ENCODE data around the gene ARL8B.
"Not testable (repeated sequence)": the region's sequence is repeated elsewhere in the genome, so short reads cannot be mapped to it uniquely, and the experiment has no call there.

Gene ARL8B

DNA sequence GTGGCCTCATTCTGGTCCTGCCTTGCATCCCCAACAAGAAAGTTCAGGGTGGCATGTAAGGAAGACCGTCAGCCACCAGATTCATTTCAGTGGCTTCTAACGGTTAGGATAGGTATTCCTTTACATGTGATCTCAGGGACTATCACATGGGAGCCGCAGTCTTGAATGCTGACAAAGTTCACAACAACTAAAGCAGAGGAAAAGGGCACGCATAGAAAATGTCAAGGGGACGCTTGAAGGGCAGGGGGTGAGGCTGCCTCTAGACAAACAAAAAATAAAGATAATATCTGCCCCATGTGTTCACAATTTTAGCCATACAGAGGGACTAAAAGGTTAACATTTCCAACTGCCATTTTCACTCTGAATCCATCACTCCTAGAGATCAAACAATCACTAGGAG, 31.9 kb upstream of the ARL8B start:
- Histone ChIP-seq H3K9ac (ENCODE audit: low read depth, low read length) (no peak overlapping the region), H3K4me3 (ENCODE audit: low read depth, low read length) (no peak overlapping the region), H3K27me3 (ENCODE audit: control insufficient read depth, insufficient read depth, low read length) (peaks cover 4% of the 10 kb centered on the region; the same call in 1 of the 2 replicates), H3K9me3 (ENCODE audit: control insufficient read depth, insufficient read depth, low read length) (no peaks in the 10 kb centered on the region), H3K36me3 (ENCODE audit: control insufficient read depth, insufficient read depth, low read length) (no peaks in the 10 kb centered on the region), H3K4me1 (ENCODE audit: control insufficient read depth, insufficient read depth, low read length) (no peaks in the 10 kb centered on the region), H3K27ac (ENCODE audit: low read depth, low read length) (no peak overlapping the region)

DNA sequence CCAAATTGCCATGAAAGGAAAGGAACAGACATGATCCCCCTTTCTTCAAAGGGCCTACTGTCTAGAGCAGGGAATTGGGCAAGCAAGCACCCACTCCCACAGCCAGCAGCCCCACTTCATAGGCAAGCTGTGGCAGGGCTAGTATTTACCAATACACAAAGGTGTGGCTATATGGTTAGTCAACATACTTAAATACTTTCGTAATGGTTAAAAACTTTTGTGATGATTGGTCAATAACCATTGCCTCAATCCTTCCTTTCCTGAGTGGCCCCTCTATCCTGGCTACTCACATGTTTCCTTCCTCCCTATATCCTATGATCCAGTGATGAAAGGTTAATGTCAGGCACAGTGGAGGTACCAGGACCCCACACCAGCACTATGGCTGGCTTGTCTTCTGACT, 30.1 kb upstream of the ARL8B start:
- Histone ChIP-seq H3K27me3 (ENCODE audit: control insufficient read depth, insufficient read depth, low read length) (peaks cover 21% of the 10 kb centered on the region), H3K36me3 (ENCODE audit: control insufficient read depth, insufficient read depth, low read length) (no peaks in the 10 kb centered on the region), H3K4me3 (ENCODE audit: low read depth, low read length) (no peak overlapping the region), H3K4me1 (ENCODE audit: control insufficient read depth, insufficient read depth, low read length) (0 out of 2 replicates have a peak, but pooled peaks cover 4% of the 10 kb centered on the region), H3K9ac (ENCODE audit: low read depth, low read length) (no peak overlapping the region), H3K9me3 (ENCODE audit: control insufficient read depth, insufficient read depth, low read length) (no peaks in the 10 kb centered on the region), H3K27ac (ENCODE audit: low read depth, low read length) (no peak overlapping the region)

DNA sequence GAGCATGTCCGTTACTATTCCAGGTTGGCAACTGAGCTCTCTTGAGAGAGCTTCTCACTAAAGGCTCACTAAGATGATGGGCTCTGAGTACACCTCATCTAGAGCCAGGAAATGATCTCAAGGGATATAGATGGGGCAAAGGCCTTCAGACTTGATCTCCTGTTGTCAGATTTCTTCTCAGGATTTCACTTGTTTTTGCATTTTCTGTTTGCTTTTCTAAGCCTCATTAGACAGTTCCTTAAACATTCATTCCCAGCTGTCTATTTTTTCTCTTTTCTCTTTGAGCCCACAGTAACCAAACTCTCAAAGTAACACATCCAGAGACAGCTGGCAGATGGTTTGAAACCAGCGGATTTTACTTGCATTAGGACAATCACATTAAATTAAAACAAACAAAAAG, 28.4 kb upstream of the ARL8B start:
- Histone ChIP-seq H3K27me3 (ENCODE audit: control insufficient read depth, insufficient read depth, low read length) (peaks cover 22% of the 10 kb centered on the region), H3K27ac (ENCODE audit: low read depth, low read length) (no peak overlapping the region), H3K9ac (ENCODE audit: low read depth, low read length) (no peak overlapping the region), H3K36me3 (ENCODE audit: control insufficient read depth, insufficient read depth, low read length) (no peaks in the 10 kb centered on the region), H3K9me3 (ENCODE audit: control insufficient read depth, insufficient read depth, low read length) (no peaks in the 10 kb centered on the region), H3K4me1 (ENCODE audit: control insufficient read depth, insufficient read depth, low read length) (0 out of 2 replicates have a peak, but pooled peaks cover 4% of the 10 kb centered on the region), H3K4me3 (ENCODE audit: low read depth, low read length) (no peak overlapping the region)

DNA sequence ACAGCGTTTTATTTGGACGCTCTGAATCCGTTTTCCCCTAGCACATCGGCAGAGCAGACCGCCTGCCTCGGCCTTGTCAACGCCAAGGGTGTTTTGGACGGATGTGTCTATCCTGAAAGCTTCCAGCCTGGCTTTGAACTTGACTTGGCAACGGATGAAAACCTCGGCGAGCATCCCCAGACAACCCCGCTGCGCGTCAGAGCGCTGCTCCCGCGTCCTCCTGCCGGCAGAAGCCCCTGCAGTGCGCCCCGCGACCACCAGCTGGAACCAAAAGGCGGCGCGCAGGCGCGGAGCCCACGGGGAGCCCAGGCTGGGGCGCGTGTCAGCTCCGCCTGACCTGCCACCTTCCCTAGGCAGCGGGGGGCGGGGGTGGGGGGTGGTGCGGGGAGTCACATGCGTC, 26.2 kb upstream of the ARL8B start:
- H3K9me3 ChIP-seq (ENCODE audit: control insufficient read depth, insufficient read depth, low read length) = no peaks in the 10 kb centered on the region
- no peak overlapping the region for H3K9ac ChIP-seq (ENCODE audit: low read depth, low read length)
- H3K4me3 ChIP-seq (ENCODE audit: low read depth, low read length) = peak overlapping the region; percentile 59
- no peaks in the 10 kb centered on the region for H3K36me3 ChIP-seq (ENCODE audit: control insufficient read depth, insufficient read depth, low read length)
- H3K4me1 ChIP-seq (ENCODE audit: control insufficient read depth, insufficient read depth, low read length) = 0 out of 2 replicates have a peak, but pooled peaks cover 4% of the 10 kb centered on the region
- H3K27ac ChIP-seq (ENCODE audit: low read depth, low read length) = no peak overlapping the region
- H3K27me3 ChIP-seq (ENCODE audit: control insufficient read depth, insufficient read depth, low read length) = peaks cover 22% of the 10 kb centered on the region

DNA sequence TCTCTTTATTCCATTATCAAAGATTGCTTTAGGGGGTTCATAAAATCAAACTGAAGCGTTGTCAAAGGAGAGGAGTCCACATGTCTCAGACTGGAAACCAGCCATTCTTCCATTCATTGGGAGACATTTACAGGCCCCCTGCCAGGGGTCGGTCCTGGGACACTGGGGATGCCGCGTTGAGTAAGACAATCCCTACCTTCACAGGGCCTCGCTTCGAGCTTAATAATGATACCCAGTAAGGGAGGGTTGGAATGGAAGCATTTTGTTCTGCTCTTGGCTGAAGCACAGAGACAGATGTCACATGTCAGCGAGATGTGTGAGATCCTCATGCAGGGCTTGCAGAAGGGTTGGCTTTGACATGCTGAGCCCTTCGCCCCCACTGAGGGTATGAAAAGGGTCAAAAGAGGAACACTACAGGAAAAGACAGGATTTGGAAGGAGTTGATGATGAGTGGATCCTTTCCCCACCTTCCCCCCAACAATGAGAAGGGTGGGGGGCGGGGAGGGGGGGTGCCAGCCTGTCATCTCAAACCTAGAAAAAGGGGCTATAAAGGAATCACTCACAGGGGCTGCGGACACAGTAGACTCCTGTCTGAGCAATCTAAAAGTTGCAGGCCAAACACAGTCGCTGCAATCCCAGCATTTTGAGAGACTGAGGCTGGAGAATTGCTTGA, 25.6 kb upstream of the ARL8B start:
- 0 out of 2 replicates have a peak, but pooled peaks cover 4% of the 10 kb centered on the region for H3K4me1 ChIP-seq (ENCODE audit: control insufficient read depth, insufficient read depth, low read length)
- no peak overlapping the region for H3K9ac ChIP-seq (ENCODE audit: low read depth, low read length)
- no peaks in the 10 kb centered on the region for H3K9me3 ChIP-seq (ENCODE audit: control insufficient read depth, insufficient read depth, low read length)
- H3K27me3 ChIP-seq (ENCODE audit: control insufficient read depth, insufficient read depth, low read length) = peaks cover 22% of the 10 kb centered on the region
- H3K4me3 ChIP-seq (ENCODE audit: low read depth, low read length) = no peak overlapping the region; the same call in 1 of the 2 replicates
- no peaks in the 10 kb centered on the region for H3K36me3 ChIP-seq (ENCODE audit: control insufficient read depth, insufficient read depth, low read length)
- H3K27ac ChIP-seq (ENCODE audit: low read depth, low read length) = no peak overlapping the region

DNA sequence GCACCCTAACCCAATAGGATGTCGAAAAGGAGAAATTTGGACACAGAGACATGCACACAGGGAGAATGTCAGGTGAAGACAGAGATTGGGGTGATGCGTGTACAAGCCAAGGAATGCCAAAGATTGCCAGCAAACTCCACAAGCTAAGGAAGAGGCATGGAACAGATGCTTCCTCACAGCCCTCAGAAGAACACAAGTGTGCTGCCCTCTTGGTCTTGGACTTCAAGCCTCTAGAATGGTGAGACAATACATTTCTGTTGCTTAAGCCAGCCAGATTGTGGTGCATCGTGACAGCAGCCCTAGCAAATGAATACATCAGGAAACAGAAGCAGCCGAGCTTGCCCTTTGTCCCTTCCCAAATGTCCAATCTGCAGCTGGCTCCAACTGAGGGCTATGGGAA, 23.7 kb upstream of the ARL8B start:
- Histone ChIP-seq H3K4me3 (ENCODE audit: low read depth, low read length) (no peak overlapping the region), H3K27me3 (ENCODE audit: control insufficient read depth, insufficient read depth, low read length) (peaks cover 22% of the 10 kb centered on the region), H3K36me3 (ENCODE audit: control insufficient read depth, insufficient read depth, low read length) (no peaks in the 10 kb centered on the region)

DNA sequence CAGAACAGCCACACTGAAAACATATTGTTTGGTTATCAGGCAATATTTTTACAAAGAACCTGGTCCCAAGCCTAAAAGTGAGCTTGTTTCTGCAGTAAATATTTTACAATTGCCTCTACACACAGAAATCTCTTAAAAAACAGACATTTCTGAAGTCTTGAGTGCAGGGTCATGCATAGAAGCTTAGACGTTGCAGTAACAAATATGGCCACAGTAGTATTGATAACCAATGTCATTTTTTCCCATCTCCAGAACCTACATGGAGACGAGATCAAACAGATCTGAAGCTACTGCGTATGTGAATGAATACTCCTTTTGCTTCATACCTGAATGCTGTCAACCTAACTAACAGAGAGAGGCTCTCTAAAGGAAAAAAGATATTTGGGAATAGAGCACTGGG, 19.6 kb upstream of the ARL8B start:
- Histone ChIP-seq H3K4me3 (ENCODE audit: low read depth, low read length) (no peak overlapping the region), H3K27ac (ENCODE audit: low read depth, low read length) (no peak overlapping the region)

More for the DNA sequence above, 23.7 kb upstream of the ARL8B start:
- Histone ChIP-seq H3K9ac (ENCODE audit: low read depth, low read length) (no peak overlapping the region), H3K27ac (ENCODE audit: low read depth, low read length) (no peak overlapping the region), H3K4me1 (ENCODE audit: control insufficient read depth, insufficient read depth, low read length) (0 out of 2 replicates have a peak, but pooled peaks cover 4% of the 10 kb centered on the region), H3K9me3 (ENCODE audit: control insufficient read depth, insufficient read depth, low read length) (no peaks in the 10 kb centered on the region)

DNA sequence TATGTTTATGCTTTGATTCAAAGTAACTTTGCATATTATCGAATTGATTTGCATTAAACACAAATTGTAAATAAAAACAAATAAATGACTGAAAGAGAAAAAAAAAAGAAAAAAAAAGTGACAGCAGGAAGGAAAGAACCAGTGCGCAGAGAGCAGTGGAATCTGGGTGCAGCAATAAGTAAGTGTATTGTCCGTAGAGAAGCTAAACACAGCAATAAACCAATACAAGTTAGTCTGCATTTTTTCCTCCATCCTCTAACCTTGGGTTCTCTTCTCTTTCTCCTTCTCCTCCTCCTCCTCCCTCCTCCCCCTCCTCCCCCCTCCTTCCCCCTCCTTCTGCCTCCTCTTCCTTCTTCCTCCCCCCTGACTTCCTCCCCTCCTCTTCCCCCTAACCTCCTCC, 18.3 kb upstream of the ARL8B start:
- H3K4me3 ChIP-seq (ENCODE audit: low read depth, low read length) = no peak overlapping the region
- H3K4me1 ChIP-seq (ENCODE audit: control insufficient read depth, insufficient read depth, low read length) = no peaks in the 10 kb centered on the region
- H3K27ac ChIP-seq (ENCODE audit: low read depth, low read length) = no peak overlapping the region
- H3K9me3 ChIP-seq (ENCODE audit: control insufficient read depth, insufficient read depth, low read length) = no peaks in the 10 kb centered on the region
- no peaks in the 10 kb centered on the region for H3K27me3 ChIP-seq (ENCODE audit: control insufficient read depth, insufficient read depth, low read length)
- no peaks in the 10 kb centered on the region for H3K36me3 ChIP-seq (ENCODE audit: control insufficient read depth, insufficient read depth, low read length)
- no peak overlapping the region for H3K9ac ChIP-seq (ENCODE audit: low read depth, low read length)

More for the DNA sequence above, 19.6 kb upstream of the ARL8B start:
- H3K9ac ChIP-seq (ENCODE audit: low read depth, low read length) = no peak overlapping the region
- H3K27me3 ChIP-seq (ENCODE audit: control insufficient read depth, insufficient read depth, low read length) = no peaks in the 10 kb centered on the region
- H3K9me3 ChIP-seq (ENCODE audit: control insufficient read depth, insufficient read depth, low read length) = no peaks in the 10 kb centered on the region
- H3K36me3 ChIP-seq (ENCODE audit: control insufficient read depth, insufficient read depth, low read length) = no peaks in the 10 kb centered on the region
- H3K4me1 ChIP-seq (ENCODE audit: control insufficient read depth, insufficient read depth, low read length) = no peaks in the 10 kb centered on the region

DNA sequence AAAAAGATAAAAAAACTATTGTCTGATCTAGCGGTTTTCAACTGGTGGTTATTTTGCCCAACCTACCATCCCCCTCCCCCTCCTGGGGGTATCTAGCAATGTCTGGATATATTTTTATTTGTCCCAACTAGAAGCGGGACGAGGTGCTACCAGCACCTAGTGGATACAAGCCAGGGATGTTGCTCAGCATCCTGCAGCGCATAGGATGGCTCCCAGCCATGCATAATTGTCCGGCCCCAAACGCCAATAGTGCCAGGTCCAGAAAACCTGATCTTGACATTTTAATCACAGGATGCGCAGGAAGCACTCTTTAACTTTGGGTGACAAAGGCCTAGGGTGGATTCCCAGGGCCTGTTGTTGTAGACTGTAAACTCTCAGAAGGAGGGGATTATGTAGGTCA, 17.0 kb upstream of the ARL8B start:
- Histone ChIP-seq H3K9me3 (ENCODE audit: control insufficient read depth, insufficient read depth, low read length) (no peaks in the 10 kb centered on the region), H3K27ac (ENCODE audit: low read depth, low read length) (no peak overlapping the region), H3K4me3 (ENCODE audit: low read depth, low read length) (no peak overlapping the region), H3K9ac (ENCODE audit: low read depth, low read length) (no peak overlapping the region), H3K36me3 (ENCODE audit: control insufficient read depth, insufficient read depth, low read length) (no peaks in the 10 kb centered on the region), H3K27me3 (ENCODE audit: control insufficient read depth, insufficient read depth, low read length) (no peaks in the 10 kb centered on the region), H3K4me1 (ENCODE audit: control insufficient read depth, insufficient read depth, low read length) (no peaks in the 10 kb centered on the region)

DNA sequence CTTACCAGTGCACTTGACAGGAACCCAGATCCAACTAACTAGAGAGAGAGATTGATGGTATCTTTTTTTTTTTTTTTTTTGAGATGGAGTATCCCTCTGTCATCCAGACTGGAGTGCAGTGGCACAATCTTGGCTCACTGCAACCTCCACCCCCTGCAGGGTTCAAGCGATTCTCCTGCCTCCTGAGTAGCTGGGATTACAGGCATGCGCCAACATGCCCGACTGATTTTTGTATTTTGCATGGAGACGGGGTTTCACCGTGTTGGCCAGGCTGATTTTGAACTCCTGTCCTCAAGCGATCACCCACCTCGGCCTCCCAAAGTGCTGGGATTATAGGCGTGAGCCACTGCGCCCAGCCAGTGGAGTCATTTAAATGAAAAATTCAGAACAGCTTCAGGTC, 15.7 kb upstream of the ARL8B start:
- H3K36me3 ChIP-seq (ENCODE audit: control insufficient read depth, insufficient read depth, low read length); H3K27me3 ChIP-seq (ENCODE audit: control insufficient read depth, insufficient read depth, low read length); H3K4me3 ChIP-seq (ENCODE audit: low read depth, low read length); H3K27ac ChIP-seq (ENCODE audit: low read depth, low read length); H3K4me1 ChIP-seq (ENCODE audit: control insufficient read depth, insufficient read depth, low read length); H3K9me3 ChIP-seq (ENCODE audit: control insufficient read depth, insufficient read depth, low read length); H3K9ac ChIP-seq (ENCODE audit: low read depth, low read length): not testable (repeated sequence)

DNA sequence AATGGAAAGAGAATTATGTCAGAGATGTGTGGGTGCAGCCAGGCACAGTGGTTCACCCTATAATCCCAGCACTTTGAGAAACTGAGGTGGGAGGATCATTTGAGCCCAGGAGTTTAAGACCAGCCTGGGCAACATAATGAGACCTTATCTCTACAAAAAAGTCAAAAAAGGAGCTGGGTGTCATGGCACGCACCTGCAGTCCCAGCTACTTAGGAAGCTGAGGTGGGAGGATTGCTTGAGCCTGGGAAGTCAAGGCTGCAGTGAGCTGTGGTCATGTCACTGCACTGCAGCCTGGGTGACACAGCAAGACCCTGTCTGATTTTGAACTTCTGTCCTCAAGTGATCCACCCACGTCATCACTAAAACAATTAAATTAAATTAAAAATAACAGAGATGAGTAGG, 15.2 kb upstream of the ARL8B start:
- H3K36me3 ChIP-seq (ENCODE audit: control insufficient read depth, insufficient read depth, low read length); H3K27me3 ChIP-seq (ENCODE audit: control insufficient read depth, insufficient read depth, low read length); H3K27ac ChIP-seq (ENCODE audit: low read depth, low read length); H3K9me3 ChIP-seq (ENCODE audit: control insufficient read depth, insufficient read depth, low read length); H3K4me3 ChIP-seq (ENCODE audit: low read depth, low read length); H3K4me1 ChIP-seq (ENCODE audit: control insufficient read depth, insufficient read depth, low read length); H3K9ac ChIP-seq (ENCODE audit: low read depth, low read length): not testable (repeated sequence)

All from HUES48 (cell line).